Activated T-cell treated with anti-CD3 and anti-CD28 coated beads for 4 hours (primary cell): ENCODE data around the gene TOPAZ1.

ENCODE experiments used
- DNase-seq: peaks from one replicate; pipeline ENCODE4 v3.0.0-alpha.2; 2020

Gene TOPAZ1

GRCh38 chr3:44248152-44248551 is 6.5 kb downstream of the TOPAZ1 start:
- DNase-seq = no peak

DNA sequence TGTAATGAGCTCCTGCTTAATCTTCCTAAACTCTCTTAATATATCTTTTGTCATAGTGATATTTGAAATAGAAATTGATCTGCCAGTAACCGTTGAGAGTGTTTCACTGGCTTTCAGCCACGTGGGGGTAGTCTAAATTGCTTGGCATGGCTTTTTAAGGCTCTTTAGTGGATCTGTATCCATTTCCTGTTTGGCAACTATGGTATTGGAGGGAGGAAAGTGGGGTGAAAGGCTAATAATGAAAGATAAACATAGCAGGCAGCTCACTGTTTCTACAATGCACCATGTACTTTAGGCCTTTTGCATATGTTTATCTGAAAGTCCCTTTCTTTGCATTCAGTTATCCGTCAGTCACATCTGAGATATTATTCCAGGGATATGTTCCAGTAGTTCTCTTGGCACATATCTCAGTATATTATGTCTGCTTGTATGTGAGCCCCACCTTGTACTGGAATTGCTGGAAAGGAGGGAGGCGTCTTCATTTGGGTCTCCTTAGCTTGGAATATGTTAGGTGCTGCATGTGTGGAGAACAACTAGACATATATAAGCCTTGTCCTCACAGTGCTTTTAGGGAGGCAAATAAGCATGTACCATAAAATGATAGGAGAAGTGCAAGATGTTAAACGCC is 10.8 kb downstream of the TOPAZ1 start:
- no peak for DNase-seq

DNA sequence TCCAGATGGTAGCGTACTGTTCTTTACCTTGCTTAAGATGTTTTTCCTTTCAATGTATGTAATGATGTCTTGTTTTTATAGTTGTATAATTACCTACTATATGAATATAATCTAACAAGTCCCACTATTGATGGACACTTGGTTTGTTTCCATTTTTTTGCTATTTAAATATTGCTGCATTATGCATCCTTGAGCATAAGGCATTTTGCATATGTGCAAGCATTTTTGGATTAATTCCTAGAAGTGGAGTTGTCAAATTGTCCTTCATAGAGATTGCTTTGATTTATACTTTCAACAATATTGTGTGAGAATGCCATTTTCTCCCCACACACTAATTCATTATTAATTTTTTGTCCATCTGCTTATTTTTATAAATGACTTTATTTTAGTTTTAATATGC is 17.7 kb downstream of the TOPAZ1 start:
- no peak for DNase-seq

DNA sequence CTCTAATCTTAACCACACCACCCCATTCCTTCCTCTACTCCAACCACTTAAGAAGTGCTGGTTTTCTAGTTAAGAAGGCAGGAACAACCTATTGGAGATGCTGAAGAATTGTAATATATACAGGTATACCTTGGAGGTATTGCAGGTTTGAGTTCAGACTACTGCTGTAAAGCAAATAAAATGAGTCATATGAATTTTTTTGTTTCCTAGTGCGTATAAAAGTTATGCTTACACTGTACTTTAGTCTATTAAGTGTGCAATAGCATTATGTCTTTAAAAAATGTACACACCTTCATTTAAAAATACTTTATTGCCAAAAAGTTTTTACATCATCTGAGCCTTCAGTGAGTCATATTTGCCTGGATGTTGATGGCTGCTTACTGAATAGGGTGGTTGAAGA is 22.5 kb downstream of the TOPAZ1 start:
- DNase-seq = no peak

- no peak for DNase-seq
Observed at GRCh38 chr3:44265815-44266214, 24.1 kb downstream of the TOPAZ1 start.

GRCh38 chr3:44272191-44272590 is 30.5 kb downstream of the TOPAZ1 start:
- DNase-seq = no peak

DNA sequence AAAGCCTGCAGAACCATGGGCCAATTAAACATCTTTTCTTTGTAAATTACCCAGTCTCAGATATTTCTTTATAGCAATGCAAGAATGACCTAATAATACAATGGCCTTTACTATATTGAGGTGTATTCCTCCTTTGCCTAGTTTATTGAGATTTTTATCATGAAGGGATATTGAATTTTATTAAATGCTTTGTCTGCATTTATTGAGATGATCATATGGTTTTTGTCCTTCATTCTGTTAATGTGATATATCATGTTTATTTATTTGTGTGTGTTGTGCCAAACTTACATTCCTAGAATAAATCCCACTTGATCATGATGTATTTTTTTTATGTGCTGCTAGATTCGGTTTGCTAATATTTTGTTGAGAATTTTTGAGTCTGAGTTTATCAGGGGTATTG is 36.2 kb downstream of the TOPAZ1 start:
- no peak for DNase-seq

- DNase-seq = no peak
Observed at GRCh38 chr3:44280077-44280476, 38.4 kb downstream of the TOPAZ1 start.

GRCh38 chr3:44280631-44281030 is 38.9 kb downstream of the TOPAZ1 start:
- no peak for DNase-seq

GRCh38 chr3:44284949-44285348 is 43.3 kb downstream of the TOPAZ1 start:
- no peak for DNase-seq

DNA sequence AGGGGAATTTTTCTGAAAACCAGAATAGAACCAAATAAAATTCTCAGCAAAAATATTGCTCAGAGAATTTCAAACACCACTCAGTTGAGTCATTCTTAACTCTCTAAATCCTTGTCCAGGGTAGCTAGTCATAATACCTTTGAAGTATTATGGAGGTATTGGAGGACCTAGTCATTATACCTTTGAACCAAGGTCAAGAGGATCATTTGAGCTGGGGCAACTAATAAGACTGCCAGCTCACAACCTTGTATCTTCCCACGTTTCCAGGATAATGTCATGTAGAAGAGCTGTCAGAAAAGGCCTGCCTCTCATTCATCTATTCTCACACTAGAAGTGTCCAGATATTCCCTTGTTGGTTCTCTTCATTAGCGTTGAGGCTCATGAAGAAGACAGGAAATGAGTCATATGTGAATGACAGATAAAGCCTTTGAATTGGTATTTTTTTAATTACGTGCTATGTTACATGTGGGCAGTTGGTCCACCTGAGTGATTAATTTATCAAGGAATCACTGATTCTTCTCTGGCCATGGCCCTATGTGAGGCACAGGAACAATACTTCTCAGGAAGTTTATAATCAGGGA is 48.3 kb downstream of the TOPAZ1 start:
- no peak for DNase-seq

DNA sequence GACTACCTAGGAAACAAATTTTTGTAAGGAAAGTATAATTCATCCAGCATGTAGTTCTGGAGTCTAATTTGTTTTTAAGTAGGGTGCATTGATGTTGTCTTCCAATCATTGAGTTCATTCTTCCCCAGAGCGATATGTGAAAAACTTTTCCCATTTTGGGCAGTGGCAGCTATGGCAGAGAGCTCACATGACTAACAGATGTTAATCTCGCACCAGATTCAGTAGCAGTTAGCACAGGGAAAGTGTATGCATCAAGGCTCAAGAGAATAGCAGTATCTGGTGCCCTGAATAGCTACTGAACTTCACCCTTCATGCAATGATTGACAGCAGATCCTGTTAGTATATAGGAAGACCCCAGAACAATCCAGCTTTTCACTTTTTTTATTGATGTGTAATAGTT is 50.6 kb downstream of the TOPAZ1 start:
- no peak for DNase-seq

GRCh38 chr3:44292947-44293346 is 51.3 kb downstream of the TOPAZ1 start:
- DNase-seq = no peak

- no peak for DNase-seq
Observed at GRCh38 chr3:44297255-44297654, 55.6 kb downstream of the TOPAZ1 start.

DNA sequence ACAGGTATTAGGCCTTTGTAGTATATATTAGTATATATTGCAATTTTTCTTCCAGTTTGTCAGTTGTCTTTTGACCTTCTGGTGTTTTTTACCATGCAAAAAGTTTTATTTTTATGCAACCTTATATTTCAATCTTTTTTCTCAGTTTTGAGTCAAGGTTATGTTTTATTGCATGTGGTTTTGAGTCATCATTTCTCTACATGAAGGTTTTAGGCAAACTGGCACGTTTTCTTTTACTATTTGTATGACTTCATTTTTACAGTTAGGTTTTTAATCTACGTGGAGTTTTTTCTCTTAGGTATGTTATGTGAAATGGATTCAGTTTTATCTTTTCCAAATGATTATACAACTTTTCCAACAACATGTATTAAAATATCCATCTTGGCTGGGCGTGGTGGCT is 60.1 kb downstream of the TOPAZ1 start:
- no peak for DNase-seq

DNA sequence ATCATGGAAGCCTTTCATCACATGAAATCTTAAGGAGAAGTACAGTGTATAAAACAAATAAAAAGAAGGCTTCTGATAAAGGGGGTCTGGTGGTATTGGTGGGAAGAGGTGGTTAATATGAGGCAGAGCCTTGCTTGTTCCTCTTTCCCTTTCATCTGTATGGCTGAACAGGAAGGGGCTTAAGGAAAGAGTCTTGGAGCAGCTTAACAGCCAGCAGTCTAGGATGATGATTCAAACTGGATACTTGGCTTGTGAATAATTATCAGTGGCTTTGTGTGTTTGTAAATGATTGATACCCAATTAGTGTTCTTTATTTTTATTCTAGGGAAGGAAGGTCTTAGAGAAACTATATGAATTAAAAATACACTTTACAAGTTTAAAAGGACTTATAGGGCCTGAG is 67.8 kb downstream of the TOPAZ1 start:
- no peak for DNase-seq

DNA sequence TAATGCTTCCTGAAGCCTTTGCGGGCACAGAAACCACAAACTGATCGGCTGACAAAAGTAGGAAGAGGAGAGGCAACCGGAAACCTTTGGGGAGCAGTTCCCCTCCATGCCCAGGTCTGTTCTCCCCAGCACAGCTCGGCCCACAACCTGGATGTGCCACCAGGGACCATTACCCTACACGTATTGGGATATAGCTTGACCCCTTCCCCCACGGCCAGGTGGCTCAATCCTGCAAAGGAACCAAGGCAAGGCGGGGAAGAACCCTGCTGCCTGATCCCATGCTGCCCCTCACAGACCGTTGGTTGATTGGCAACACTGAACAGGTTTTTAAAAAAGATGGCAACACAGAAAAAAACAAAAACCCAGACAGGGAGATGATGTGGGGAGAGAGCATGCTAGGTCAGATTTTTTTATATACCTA is 77.2 kb downstream of the TOPAZ1 start:
- DNase-seq = no peak

- no peak for DNase-seq
Observed at GRCh38 chr3:44321335-44321734, 79.6 kb downstream of the TOPAZ1 start.

- peak; percentile 41 for DNase-seq
Observed at GRCh38 chr3:44323341-44323955, 81.8 kb downstream of the TOPAZ1 start.

GRCh38 chr3:44324584-44324983 is 82.9 kb downstream of the TOPAZ1 start:
- no peak for DNase-seq

- DNase-seq = no peak
Observed at GRCh38 chr3:44326019-44326418, 84.3 kb downstream of the TOPAZ1 start.

GRCh38 chr3:44326515-44326914 is 84.8 kb downstream of the TOPAZ1 start:
- DNase-seq = no peak

- no peak for DNase-seq
Observed at GRCh38 chr3:44329946-44330345, 88.3 kb downstream of the TOPAZ1 start.

DNA sequence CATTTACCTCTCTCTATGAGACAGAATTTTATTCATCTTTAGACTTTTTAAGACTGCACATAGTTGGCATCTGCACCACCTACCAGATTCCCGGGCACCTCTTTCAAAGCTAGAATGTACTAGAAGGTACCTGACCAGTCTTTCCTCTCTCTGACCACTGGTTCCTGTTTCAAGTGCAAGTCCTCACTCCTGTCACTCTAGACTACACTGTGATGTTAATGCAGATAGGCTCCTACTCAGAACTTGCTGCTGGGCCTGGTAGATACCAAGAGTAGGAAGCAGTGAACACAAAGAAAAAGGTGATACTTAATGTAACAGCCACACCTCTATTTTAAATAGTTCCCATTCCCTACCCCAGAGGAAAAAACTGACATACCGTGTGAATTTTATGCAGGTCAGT is 88.8 kb downstream of the TOPAZ1 start:
- no peak for DNase-seq

DNA sequence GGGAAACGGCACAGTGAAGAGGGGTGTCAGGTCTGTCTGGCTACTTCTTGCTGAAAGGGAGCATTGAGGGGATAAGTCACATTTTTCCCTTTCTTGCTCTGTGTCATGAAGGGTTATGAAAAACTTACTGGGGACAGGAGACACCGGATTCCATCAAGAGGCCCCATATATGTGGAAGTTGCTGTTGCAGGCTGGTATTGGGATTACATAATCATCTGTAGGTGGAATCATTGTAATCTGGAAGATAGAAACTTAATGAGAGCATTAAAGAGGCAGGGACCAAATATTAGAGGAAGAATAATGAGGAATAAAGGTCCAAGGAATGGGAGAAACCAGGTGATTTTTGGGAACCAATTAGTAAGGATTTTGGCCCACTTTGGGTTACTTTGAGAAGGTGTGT is 92.6 kb downstream of the TOPAZ1 start:
- no peak for DNase-seq
